Panc1 (cell line): ENCODE measurements around the gene PRPS1. TPM values are rescaled to one million over a fixed set of nuclear protein-coding genes. Genes with fewer than 3 reads are reported as not detected.

Source experiments
- ATAC-seq: fragments of 200-7000 bp; cut with Tn5 transposase; 2 replicates; pipeline ENCODE4 v1.9.1; 2020; ENCODE audit warnings: mild to moderate bottlenecking, moderate library complexity
- BruUV-seq: library from RNA; stranded (reverse); fragments of 400-500 nt; replicated peaks from 2 replicates; lab custom pipeline; 2021; lab: Mats Ljungman, UMichigan
- CTCF ChIA-PET: fragments of 300-600 bp; sonication (Branson Sonifier 250); formaldehyde crosslinking; loops from one replicate; lab custom pipeline; 2022; ENCODE audit warnings: antibody characterized with exemption; lab: Charles Lee
- POLR2A ChIA-PET: fragments of 300-600 bp; sonication (Branson Sonifier 250); formaldehyde crosslinking; loops from one replicate; lab custom pipeline; 2022; ENCODE audit warnings: antibody characterized with exemption; lab: Charles Lee
- DNase-seq: peaks from one replicate; pipeline ENCODE4 v3.0.0-alpha.2; 2010; ENCODE audit warnings: low read depth, low spot score
- H3K27ac ChIP-seq: 2 replicates; pipeline ENCODE4 v1.5.1; 2011; ENCODE audit warnings: mild to moderate bottlenecking, low read length, inconsistent platforms
- H3K27me3 ChIP-seq: fragments of 200-500 bp; sonication (Bioruptor generic); 2 replicates; pipeline ENCODE4 v1.6.0; 2014; ENCODE audit warnings: low read length, inconsistent platforms; ENCODE audit not compliant: control insufficient read depth, insufficient read depth
- H3K36me3 ChIP-seq: fragments of 200-500 bp; sonication (Bioruptor generic); 2 replicates; pipeline ENCODE4 v1.5.1; 2014; ENCODE audit warnings: inconsistent platforms, mild to moderate bottlenecking, low read length, moderate library complexity; ENCODE audit not compliant: control insufficient read depth, insufficient read depth
- H3K4me1 ChIP-seq: 2 replicates; pipeline ENCODE4 v1.5.1; 2011; ENCODE audit warnings: inconsistent platforms, mild to moderate bottlenecking, low read length, moderate library complexity; ENCODE audit not compliant: control insufficient read depth, insufficient read depth
- H3K4me3 ChIP-seq, 2 experiments: 2 replicates each; pipeline ENCODE4 v1.5.1; 2011 to 2012; ENCODE audit warnings: low read depth in 2 of 2, low read length in 2 of 2, mild to moderate bottlenecking in 2 of 2, inconsistent platforms in 1 of 2, moderate library complexity in 1 of 2
- H3K9me3 ChIP-seq: fragments of 200-500 bp; sonication (Bioruptor generic); 2 replicates; pipeline ENCODE4 v1.5.1; 2014; ENCODE audit warnings: low read depth, mild to moderate bottlenecking, inconsistent platforms, low read length, moderate library complexity; ENCODE audit not compliant: control insufficient read depth, insufficient read depth
- CTCF ChIP-seq: fragments of 450-650 bp; IDR thresholded peaks from 2 replicates; pipeline ENCODE4 v1.5.1; 2017; ENCODE audit warnings: mild to moderate bottlenecking
- POLR2AphosphoS5 ChIP-seq: IDR thresholded peaks from 2 replicates; pipeline ENCODE4 v1.6.1; 2012; ENCODE audit warnings: mild to moderate bottlenecking, low read depth, low read length, moderate library complexity
- REST ChIP-seq, 2 experiments: IDR thresholded peaks; 2 replicates each; pipeline ENCODE4 v1.6.1; 2011 to 2012; ENCODE audit warnings: low read depth in 2 of 2, control low read depth in 1 of 2, low read length in 1 of 2, mild to moderate bottlenecking in 1 of 2, moderate library complexity in 1 of 2; ENCODE audit not compliant: insufficient read depth in 1 of 2
- SIN3A ChIP-seq: IDR thresholded peaks from 2 replicates; pipeline ENCODE4 v1.6.1; 2012; ENCODE audit warnings: low read depth, mild to moderate bottlenecking, low read length, moderate library complexity, borderline replicate concordance; ENCODE audit not compliant: insufficient read depth
- TCF7L2 ChIP-seq: IDR thresholded peaks from 2 replicates; pipeline ENCODE4 v1.6.1; 2011; ENCODE audit warnings: mild to moderate bottlenecking, low read depth, low read length, inconsistent platforms
- in situ Hi-C: cut with HindIII; loops from 2 replicates; pipeline ENCODE4 v1.10.0; 2016; ENCODE audit warnings: low sequenced_read_pairs, low pct_unique_long_range_greater_than_20kb
- intact Hi-C: fragments of 100-400 bp; cut with micrococcal nuclease; formaldehyde crosslinking; loops from one replicate; pipeline ENCODE4 v1.10.0; 2022; ENCODE audit not compliant: unreplicated experiment
- total RNA-seq: library from RNA; stranded (reverse); gene quantifications from one replicate; pipeline ENCODE4 v1.2.1, GENCODE V29; 2021; ENCODE audit not compliant: unreplicated experiment

The PRPS1 gene
- total RNA-seq, 1 experiment from 2014 or later = 152 TPM

- intact Hi-C loops = loop anchor here (5.0 kb wide), 1 partner anchor 102 kb away; the partner anchor contains the start of genes NCBP2L and TSC22D3
- Histone ChIP-seq H3K4me3 (0 out of 4 replicates have a peak overlapping the region, but pooled peaks of 1 of the 2 experiments have one; percentile 81), H3K27me3 (0 out of 2 replicates have a peak, but pooled peaks cover 2% of the 10 kb centered on the region), H3K4me1 (peaks cover 25% of the 10 kb centered on the region), H3K36me3 (no peaks in the 10 kb centered on the region), H3K27ac (no peak overlapping the region), H3K9me3 (no peaks in the 10 kb centered on the region)
- TF ChIP-seq TCF7L2 (no peak), CTCF (no peak), REST (IDR thresholded peaks at IDR 0.05; ENCODE audit: insufficient read depth in 1 of 2, low read depth in 2 of 2, low read length in 1 of 2) (no peak), POLR2AphosphoS5 (no peak), SIN3A (no peak)
- DNase-seq (no peak), ATAC-seq (no peak)
- BruUV-seq = TSS peak; percentile 72
- CTCF ChIA-PET = no interaction called here
- in situ Hi-C loops = no loop called here
- POLR2A ChIA-PET = interaction anchor here (0.6 kb wide), 1 partner anchor 144 kb away, joined by 3 read pairs; no protein-coding TSS in a partner anchor
These were observed 47.0 kb downstream of the PRPS1 start for GRCh38 chrX:107675365-107675654.

- ChIA-PET CTCF (no interaction called here), POLR2A (interaction anchor here (1.6 kb wide), 1 partner anchor 48 kb away, joined by 3 read pairs; the partner anchor contains the start of gene PRPS1)
- Histone ChIP-seq H3K4me1 (peaks cover 25% of the 10 kb centered on the region), H3K9me3 (no peaks in the 10 kb centered on the region), H3K4me3 (peak overlapping the region; percentile 81), H3K36me3 (no peaks in the 10 kb centered on the region), H3K27ac (peak overlapping the region; percentile 94), H3K27me3 (0 out of 2 replicates have a peak, but pooled peaks cover 2% of the 10 kb centered on the region)
- intact Hi-C loops (loop anchor here (5.0 kb wide), 1 partner anchor 101 kb away; the partner anchor contains the start of genes NCBP2L and TSC22D3), in situ Hi-C loops (no loop called here)
- 0 out of 2 replicates have a peak, but pooled peaks have one; percentile 10 for ATAC-seq
- no TSS peak for BruUV-seq
- no peak for DNase-seq
- TF ChIP-seq REST (IDR thresholded peaks at IDR 0.05; ENCODE audit: insufficient read depth in 1 of 2, low read depth in 2 of 2, low read length in 1 of 2) (no peak), CTCF (no peak), POLR2AphosphoS5 (no peak)
These were observed 47.7 kb downstream of the PRPS1 start for GRCh38 chrX:107675823-107676555.
